HepG2 (cell line): Measurements from ENCODE around the gene EREG. TPM values are rescaled to one million over a fixed set of nuclear protein-coding genes. Genes with fewer than 3 reads are reported as not detected.

Source experiments
- ATAC-seq: fragments of 200-7000 bp; cut with Tn5 transposase; 3 replicates; pipeline ENCODE4 v1.9.1; 2020; ENCODE audit warnings: mild to moderate bottlenecking, moderate library complexity
- BruUV-seq: library from RNA; stranded (reverse); fragments of 400-500 nt; replicated peaks from 2 replicates; lab custom pipeline; 2021; lab: Mats Ljungman, UMichigan
- CTCF ChIA-PET: fragments of 300-600 bp; formaldehyde crosslinking; extraction: SDS; loops from one replicate; lab custom pipeline; 2021; ENCODE audit warnings: low total read pairs, inconsistent platforms, low intra/inter-chr PET ratio; lab: Yijun Ruan, JAX
- POLR2A ChIA-PET: fragments of 350-600 bp; sonication (Branson Sonifier 250); formaldehyde crosslinking; loops from one replicate; lab custom pipeline; 2020; ENCODE audit warnings: antibody characterized with exemption, inconsistent platforms; lab: Yijun Ruan, JAX
- DNase-seq: peaks from one replicate; pipeline ENCODE4 v3.0.0-alpha.2; 2015; ENCODE audit warnings: low spot score
- FAIRE-seq: peaks from 3 replicates; lab custom pipeline; 2011; peaks lifted over from hg19 to GRCh38; lab: Jason Lieb, UNC
- H2AFZ ChIP-seq: one replicate; pipeline ENCODE4 v1.6.1; 2011; ENCODE audit warnings: low read length, inconsistent platforms
- H3K27ac ChIP-seq: fragments of 300-600 bp; 3 replicates; pipeline ENCODE4 v1.8.0; 2011; ENCODE audit warnings: mixed run types, mild to moderate bottlenecking, mixed read lengths, low read length, inconsistent platforms; ENCODE audit not compliant: insufficient read depth; ENCODE audit errors: extremely low read length
- H3K27me3 ChIP-seq, 2 experiments: fragments of 200-600 bp in 1 of 2; 2 replicates in 1 of 2; 3 replicates in 1 of 2; pipeline versions ENCODE4 v1.6.0 to v1.8.0; 2011; ENCODE audit warnings: low read length in 2 of 2, mild to moderate bottlenecking in 2 of 2, moderate library complexity in 2 of 2, inconsistent platforms in 1 of 2; ENCODE audit not compliant: insufficient read depth in 2 of 2, control insufficient read depth in 1 of 2
- H3K36me3 ChIP-seq, 2 experiments: fragments of 200-600 bp in 1 of 2; replicated peaks in 1 of 2; 2 replicates in 1 of 2; 3 replicates in 1 of 2; pipeline versions ENCODE4 v1.5.1 to v1.8.0; 2011; ENCODE audit warnings: low read length in 2 of 2, inconsistent platforms in 1 of 2; ENCODE audit not compliant: insufficient read depth in 2 of 2, control insufficient read depth in 1 of 2
- H3K4me1 ChIP-seq: 2 replicates; pipeline ENCODE4 v1.5.1; 2012; ENCODE audit warnings: low read length, inconsistent platforms; ENCODE audit not compliant: insufficient read depth
- H3K4me2 ChIP-seq: 2 replicates; pipeline ENCODE4 v1.6.0; 2011; ENCODE audit warnings: low read depth, low read length, inconsistent platforms
- H3K4me3 ChIP-seq, 3 experiments: fragments of 200-600 bp in 1 of 3; sonication (generic), shearing (Covaris generic) in 1 of 3; replicated peaks in 1 of 3; 2 replicates each; pipeline ENCODE4 v1.5.1; 2011 to 2016; ENCODE audit warnings: low read length in 3 of 3, inconsistent platforms in 2 of 3, low read depth in 2 of 3, mild to moderate bottlenecking in 2 of 3, control low read depth in 1 of 3, mixed read lengths in 1 of 3; ENCODE audit not compliant: insufficient read depth in 1 of 3
- H3K79me2 ChIP-seq: one replicate; pipeline ENCODE4 v1.6.1; 2011; ENCODE audit warnings: low read length, inconsistent platforms; ENCODE audit not compliant: insufficient read depth
- H3K9ac ChIP-seq: 2 replicates; pipeline ENCODE4 v1.6.0; 2011; ENCODE audit warnings: mild to moderate bottlenecking, low read depth, low read length, inconsistent platforms; ENCODE audit not compliant: insufficient read depth
- H3K9me3 ChIP-seq: 2 replicates; pipeline ENCODE4 v1.5.1; 2012; ENCODE audit warnings: mild to moderate bottlenecking, low read length
- H4K20me1 ChIP-seq: 2 replicates; pipeline ENCODE4 v1.6.0; 2011; ENCODE audit warnings: inconsistent platforms, mild to moderate bottlenecking, low read length, moderate library complexity; ENCODE audit not compliant: insufficient read depth
- CEBPG ChIP-seq: IDR thresholded peaks from 2 replicates; pipeline ENCODE4 v1.6.1; 2016
- DDIT3 ChIP-seq: sonication (generic); formaldehyde crosslinking; IDR thresholded peaks from 2 replicates; pipeline ENCODE4 v1.4.0; 2020; ENCODE audit warnings: mild to moderate bottlenecking, missing genetic modification reagents
- GRHL1 ChIP-seq: sonication (generic); formaldehyde crosslinking; conservative IDR thresholded peaks from 2 replicates; pipeline ENCODE4 v1.8.0; 2022; ENCODE audit warnings: missing genetic modification reagents
- HNF1B ChIP-seq: sonication (generic); formaldehyde crosslinking; IDR thresholded peaks from 2 replicates; pipeline ENCODE4 v1.5.1; 2020; ENCODE audit warnings: mild to moderate bottlenecking, moderate library complexity, missing genetic modification reagents
- JARID2 ChIP-seq: sonication (generic); formaldehyde crosslinking; IDR thresholded peaks from 2 replicates; pipeline ENCODE4 v1.8.1; 2023; ENCODE audit warnings: missing genetic modification reagents, inconsistent platforms; ENCODE audit not compliant: insufficient replicate concordance
- NFIC ChIP-seq: IDR thresholded peaks from 2 replicates; pipeline ENCODE4 v1.6.1; 2012; ENCODE audit warnings: mild to moderate bottlenecking, low read length, inconsistent platforms
- ONECUT2 ChIP-seq: sonication (generic); formaldehyde crosslinking; IDR thresholded peaks from 2 replicates; pipeline ENCODE4 v1.4.0; 2020; ENCODE audit warnings: missing genetic modification reagents
- PBX2 ChIP-seq: IDR thresholded peaks from 2 replicates; pipeline ENCODE4 v1.6.1; 2016; ENCODE audit warnings: control low read depth
- TFDP2 ChIP-seq: sonication (generic); formaldehyde crosslinking; IDR thresholded peaks from 2 replicates; pipeline ENCODE4 v1.4.0; 2020; ENCODE audit warnings: missing genetic modification reagents
- TFE3 ChIP-seq: IDR thresholded peaks from 2 replicates; pipeline ENCODE4 v1.6.1; 2016
- ZNF33B ChIP-seq: sonication (generic); formaldehyde crosslinking; IDR thresholded peaks from 2 replicates; pipeline ENCODE4 v1.5.1; 2020; ENCODE audit warnings: mild to moderate bottlenecking, missing genetic modification reagents
- ZNF607 ChIP-seq: sonication (generic); formaldehyde crosslinking; IDR thresholded peaks from 2 replicates; pipeline ENCODE4 v1.5.1; 2020; ENCODE audit warnings: missing genetic modification reagents, mild to moderate bottlenecking, borderline replicate concordance
- in situ Hi-C: cut with HindIII; loops from 2 replicates; pipeline ENCODE4 v1.10.0; 2017; ENCODE audit warnings: low pct_unique_long_range_greater_than_20kb; ENCODE audit not compliant: extremely low pct_ligation_motif_present
- intact Hi-C: fragments of 100-400 bp; cut with micrococcal nuclease; formaldehyde crosslinking; loops from one replicate; pipeline ENCODE4 v1.10.0; 2022; ENCODE audit not compliant: unreplicated experiment
- polyA plus RNA-seq, 8 experiments: library from polyadenylated mRNA; depleted of rRNA in 3 of 8; stranded (reverse) in 7 of 8; unstranded in 1 of 8; fragments of >200 nt; fragmentation: Illumina TruSeq in 4 of 8; extraction: Trizol in 4 of 8; gene quantifications; 2 replicates each; pipeline versions ENCODE4 v1.2.1 to v1.2.3, GENCODE V29; 2011 to 2016; ENCODE audit warnings: low read depth in 4 of 8, missing spikeins in 1 of 8, mixed read lengths in 1 of 8; ENCODE audit not compliant: insufficient read depth in 1 of 8
- total RNA-seq, 5 experiments: library from RNA; depleted of rRNA; stranded (reverse); fragments of >200 nt; fragmentation: Illumina TruSeq; extraction: Trizol; gene quantifications; 2 replicates each; pipeline ENCODE4 v1.2.3, GENCODE V29; 2016; ENCODE audit warnings: low read depth in 1 of 5

Gene EREG
- total and polyA plus RNA-seq, 2 of the 13 experiments (the other 11 are each of a cell fraction or from before 2014, with no cell fraction given), result 0.11 to 0.13 TPM

- BruUV-seq, result no TSS peak
- Histone ChIP-seq H3K9me3 (no peaks in the 10 kb centered on the region), H3K79me2 (no peaks in the 10 kb centered on the region), H3K4me2 (no peak overlapping the region), H2AFZ (no peak overlapping the region), H3K4me1 (no peaks in the 10 kb centered on the region), H3K36me3 (no peaks in the 10 kb centered on the region), H3K4me3 (no peak overlapping the region), H3K27me3 (no peaks in the 10 kb centered on the region; a peak in 1 of 5 replicates), H3K27ac (no peak overlapping the region), H4K20me1 (no peaks in the 10 kb centered on the region), H3K9ac (no peak overlapping the region)
- no peak for TF ChIP-seq ZNF33B
- TF ChIP-seq DDIT3 (CRISPR knock-in tag), result no peak
- no peak for TF ChIP-seq PBX2
- no peak for TF ChIP-seq CEBPG (CRISPR knock-in tag)
- TF ChIP-seq GRHL1, result no peak
- no peak for TF ChIP-seq TFE3 (CRISPR knock-in tag)
- no peak for TF ChIP-seq ZNF607 (CRISPR knock-in tag)
- no peak for TF ChIP-seq NFIC
- no peak for TF ChIP-seq ONECUT2 (CRISPR knock-in tag)
- TF ChIP-seq TFDP2, result no peak
- no peak for TF ChIP-seq HNF1B (CRISPR knock-in tag)
- TF ChIP-seq JARID2 (CRISPR knock-in tag), result no peak
- in situ Hi-C loops (no loop called here), intact Hi-C loops (no loop called here)
- DNase-seq, result no peak
- CTCF ChIA-PET, result no interaction called here
- POLR2A ChIA-PET, result no interaction called here
- no peak for FAIRE-seq
- ATAC-seq, result no peak
Observed at GRCh38 chr4:74331944-74332343, 33.0 kb upstream of the EREG start.
